K562 (cell line): ENCODE results near the gene KIAA0825. TPM values are rescaled to one million over a fixed set of nuclear protein-coding genes. Genes with fewer than 3 reads are reported as not detected.

ENCODE experiments used
- ATAC-seq: fragments of 200-7000 bp; cut with Tn5 transposase; 3 replicates; pipeline ENCODE4 v1.9.1; 2020; ENCODE audit warnings: moderate library complexity
- BruUV-seq: library from RNA; stranded (reverse); fragments of 400-500 nt; replicated peaks from 2 replicates; lab custom pipeline; 2021; lab: Mats Ljungman, UMichigan
- CTCF ChIA-PET: fragments of 300-600 bp; formaldehyde crosslinking; extraction: SDS; loops from one replicate; lab custom pipeline; 2021; ENCODE audit warnings: low intra/inter-chr PET ratio; lab: Yijun Ruan, JAX
- POLR2A ChIA-PET: fragments of 300-600, 350-650 bp; sonication (Branson Sonifier 250); formaldehyde crosslinking; extraction: SDS; loops from one replicate; lab custom pipeline; 2021; ENCODE audit warnings: antibody characterized with exemption, inconsistent platforms; lab: Yijun Ruan, JAX
- DNase-seq, 4 experiments: peaks; one replicate each; pipeline versions ENCODE4 v3.0.0 to v3.0.0-alpha.2; 2011 to 2018; ENCODE audit warnings: low spot score in 3 of 4, mixed read lengths in 3 of 4; ENCODE audit errors: extremely low read depth in 1 of 4
- FAIRE-seq: peaks from 2 replicates; lab custom pipeline; 2011; peaks lifted over from hg19 to GRCh38; lab: Jason Lieb, UNC
- H2AFZ ChIP-seq: 2 replicates; pipeline ENCODE4 v1.6.0; 2011; ENCODE audit warnings: low read depth, low read length, control low read depth, inconsistent platforms
- H3K27ac ChIP-seq: fragments of 200-600 bp; 3 replicates; pipeline ENCODE4 v1.8.0; 2011; ENCODE audit warnings: low read depth, mild to moderate bottlenecking, control low read depth, inconsistent platforms, low read length, moderate library complexity, mixed read lengths; ENCODE audit errors: extremely low read depth
- H3K27me3 ChIP-seq, 2 experiments: fragments of 300-600 bp in 1 of 2; 2 replicates in 1 of 2; 3 replicates in 1 of 2; pipeline versions ENCODE4 v1.6.0 to v1.8.0; 2011; ENCODE audit warnings: inconsistent platforms in 2 of 2, low read length in 2 of 2, mild to moderate bottlenecking in 1 of 2, mixed read lengths in 1 of 2, moderate library complexity in 1 of 2; ENCODE audit not compliant: control insufficient read depth in 2 of 2, insufficient read depth in 2 of 2
- H3K36me3 ChIP-seq: fragments of 300-600 bp; 3 replicates; pipeline ENCODE4 v1.8.0; 2011; ENCODE audit warnings: mild to moderate bottlenecking, low read length, inconsistent platforms; ENCODE audit not compliant: control insufficient read depth, insufficient read depth
- H3K4me1 ChIP-seq, 2 experiments: fragments of 200-600 bp in 1 of 2; replicated peaks in 1 of 2; 2 replicates in 1 of 2; 3 replicates in 1 of 2; pipeline versions ENCODE4 v1.5.1 to v1.8.0; 2011; ENCODE audit warnings: inconsistent platforms in 2 of 2, low read length in 2 of 2, mild to moderate bottlenecking in 1 of 2, mixed read lengths in 1 of 2, moderate library complexity in 1 of 2; ENCODE audit not compliant: control insufficient read depth in 2 of 2, insufficient read depth in 2 of 2
- H3K4me2 ChIP-seq: 2 replicates; pipeline ENCODE4 v1.6.1; 2011; ENCODE audit warnings: low read length, control low read depth, inconsistent platforms, mixed read lengths; ENCODE audit not compliant: insufficient read depth
- H3K4me3 ChIP-seq: fragments of 200-600 bp; sonication (generic), shearing (Covaris generic); 2 replicates; pipeline ENCODE4 v1.5.1; 2016; ENCODE audit warnings: control low read depth, inconsistent platforms
- H3K79me2 ChIP-seq: fragments of 200-600 bp; 3 replicates; pipeline ENCODE4 v1.8.0; 2011; ENCODE audit warnings: low read length, inconsistent platforms; ENCODE audit not compliant: control insufficient read depth, insufficient read depth
- H3K9ac ChIP-seq, 2 experiments: 2 replicates each; pipeline versions ENCODE4 v1.6.0 to v1.6.1; 2011; ENCODE audit warnings: low read depth in 2 of 2, low read length in 2 of 2, control low read depth in 1 of 2, inconsistent platforms in 1 of 2, mild to moderate bottlenecking in 1 of 2, mixed read lengths in 1 of 2; ENCODE audit not compliant: insufficient read depth in 1 of 2
- H3K9me1 ChIP-seq: one replicate; pipeline ENCODE4 v1.6.0; 2011; ENCODE audit warnings: inconsistent platforms, mild to moderate bottlenecking, low read length, moderate library complexity; ENCODE audit not compliant: control insufficient read depth, insufficient read depth
- H3K9me3 ChIP-seq: replicated peaks from 2 replicates; pipeline ENCODE4 v1.5.1; 2011; ENCODE audit warnings: low read depth, low read length, inconsistent platforms; ENCODE audit not compliant: control insufficient read depth, insufficient read depth
- H4K20me1 ChIP-seq: replicated peaks from 2 replicates; pipeline ENCODE4 v1.6.1; 2011; ENCODE audit warnings: low read length, inconsistent platforms, mixed read lengths; ENCODE audit not compliant: control insufficient read depth, insufficient read depth
- CBX2 ChIP-seq: fragments of 200-600 bp; sonication (generic); IDR thresholded peaks from one replicate; pipeline ENCODE4 v1.6.1; 2012; ENCODE audit warnings: mild to moderate bottlenecking, low read length, inconsistent platforms; ENCODE audit not compliant: insufficient read depth, poor library complexity, severe bottlenecking
- ERF ChIP-seq: fragments of 450-650 bp; formaldehyde crosslinking; IDR thresholded peaks from 2 replicates; pipeline ENCODE4 v1.4.0; 2020; ENCODE audit warnings: mild to moderate bottlenecking, mixed read lengths
- FOXA3 ChIP-seq, 2 experiments: fragments of 450-650 bp in 1 of 2; sonication (generic) in 1 of 2; formaldehyde crosslinking; IDR thresholded peaks in 1 of 2; conservative IDR thresholded peaks in 1 of 2; 2 replicates each; pipeline versions ENCODE4 v1.4.0 to v1.8.0; 2020 to 2022; ENCODE audit warnings: mild to moderate bottlenecking in 2 of 2, missing genetic modification reagents in 1 of 2
- MTA3 ChIP-seq: fragments of 450-650 bp; formaldehyde crosslinking; IDR thresholded peaks from 2 replicates; pipeline ENCODE4 v1.6.1; 2017; ENCODE audit warnings: mild to moderate bottlenecking, borderline replicate concordance
- NCOA4 ChIP-seq: fragments of 450-650 bp; IDR thresholded peaks from 2 replicates; pipeline ENCODE4 v1.6.1; 2018; ENCODE audit warnings: mild to moderate bottlenecking; ENCODE audit not compliant: partially characterized antibody
- PHB ChIP-seq: fragments of 250-450 bp; sonication (Bioruptor Pico); IDR thresholded peaks from 2 replicates; pipeline ENCODE4 v1.5.0; 2021
- RBM14 ChIP-seq: fragments of 200-400 bp; formaldehyde crosslinking; IDR thresholded peaks from 2 replicates; pipeline ENCODE4 v1.6.1; 2018; ENCODE audit warnings: low read depth, mild to moderate bottlenecking, low read length, moderate library complexity, borderline replicate concordance; ENCODE audit not compliant: insufficient read depth
- RFX5 ChIP-seq: IDR thresholded peaks from 2 replicates; pipeline ENCODE4 v1.6.1; 2011; ENCODE audit warnings: low read depth, mild to moderate bottlenecking, improper control_type of control experiment, low read length
- U2AF1 ChIP-seq: fragments of 200-400 bp; formaldehyde crosslinking; optimal IDR thresholded peaks from 2 replicates; pipeline ENCODE3; 2017; ENCODE audit warnings: mild to moderate bottlenecking, low read depth, low read length, moderate library complexity
- ZNF12 ChIP-seq: sonication (generic); formaldehyde crosslinking; IDR thresholded peaks from 2 replicates; pipeline ENCODE4 v1.4.0; 2020; ENCODE audit warnings: mild to moderate bottlenecking, missing genetic modification reagents
- ZNF143 ChIP-seq: sonication (generic); formaldehyde crosslinking; IDR thresholded peaks from 2 replicates; pipeline ENCODE4 v1.9.0; 2022; ENCODE audit warnings: mild to moderate bottlenecking, missing genetic modification reagents
- ZNF324 ChIP-seq: fragments of 250-450 bp; sonication (Bioruptor Pico); IDR thresholded peaks from 2 replicates; pipeline ENCODE4 v1.4.0; 2020; ENCODE audit warnings: mild to moderate bottlenecking
- ZNF384 ChIP-seq: IDR thresholded peaks from 2 replicates; pipeline ENCODE4 v1.6.1; 2012; ENCODE audit warnings: low read depth, low read length, improper control_type of control experiment
- in situ Hi-C: fragments of 300-500 bp; cut with MboI; formaldehyde crosslinking; loops from 4 replicates; pipeline ENCODE4 v1.15.0; 2018; ENCODE audit warnings: inconsistent platforms, mixed read lengths
- intact Hi-C: fragments of 100-400 bp; cut with micrococcal nuclease; formaldehyde crosslinking; loops from 2 replicates; pipeline ENCODE4 v1.14.2; 2022
- polyA plus RNA-seq, 8 experiments: library from polyadenylated mRNA; depleted of rRNA in 4 of 8; stranded (reverse) in 5 of 8; unstranded in 3 of 8; fragments of >200 nt; fragmentation: Nextera tagmentation in 2 of 8; fragmentation: Illumina TruSeq in 1 of 8; extraction: Ambion mirVana in 2 of 8; extraction: Trizol in 1 of 8; gene quantifications; 2 replicates each; pipeline versions ENCODE4 v1.2.1 to v1.2.3, GENCODE V29; 2011 to 2014; ENCODE audit warnings: inconsistent platforms in 1 of 8, missing spikeins in 1 of 8
- total RNA-seq, 7 experiments: library from RNA; depleted of rRNA in 6 of 7; stranded (reverse); fragments of >200 nt in 6 of 7; fragmentation: Illumina TruSeq in 2 of 7; extraction: Trizol in 2 of 7; gene quantifications; 2 replicates each; pipeline versions ENCODE4 v1.2.1 to v1.2.3, GENCODE V29; 2011 to 2021; ENCODE audit warnings: low replicate concordance in 1 of 7
- TF ChIP-seq, protein P1 (sequence below): fragments of 450-650 bp; formaldehyde crosslinking; IDR thresholded peaks from 2 replicates; pipeline ENCODE4 v1.4.0; 2020; ENCODE audit warnings: mild to moderate bottlenecking, moderate library complexity
- TF ChIP-seq, protein P2 (sequence below): fragments of 200-800 bp; sonication (Bioruptor generic); IDR thresholded peaks from 2 replicates; pipeline ENCODE4 v1.6.1; 2017; ENCODE audit warnings: missing genetic modification characterization, missing compliant biosample characterization

KIAA0825 gene
- total and polyA plus RNA-seq, 9 of the 15 experiments (the other 6 are each of a cell fraction or from before 2014, with no cell fraction given) = 0.05 to 0.36 (median 0.16) TPM; not detected in 1

GRCh38 chr5:94623877-94624276 is 5.5 kb upstream of the KIAA0825 start (continued):
- TF ChIP-seq ZNF384 = no peak

DNA sequence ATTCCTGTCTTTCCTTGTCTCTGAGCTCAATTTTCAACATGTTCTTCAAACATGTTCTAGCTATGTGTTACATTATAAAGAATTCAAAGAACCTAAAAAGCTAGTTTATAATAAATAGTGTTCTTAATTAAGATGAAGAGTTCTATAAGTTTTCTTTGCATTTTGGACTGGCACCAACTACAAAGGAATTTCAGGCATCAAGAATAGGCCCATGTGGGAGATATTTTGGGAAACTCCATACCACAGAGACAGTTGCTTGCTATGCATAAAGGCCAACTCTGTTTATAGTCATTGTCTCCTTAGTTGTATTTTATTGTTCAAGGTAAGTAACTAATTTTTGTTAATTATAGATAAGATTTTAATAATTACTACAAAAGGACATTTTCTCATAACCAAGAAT is 4.6 kb upstream of the KIAA0825 start:
- no peaks in the 10 kb centered on the region for H4K20me1 ChIP-seq
- TF ChIP-seq ZNF324 (CRISPR knock-in tag) = no peak
- TF ChIP-seq RFX5 = no peak
- no peak for TF ChIP-seq PHB (CRISPR knock-in tag)
- TF ChIP-seq NCOA4 = no peak
- TF ChIP-seq, protein P1, sequence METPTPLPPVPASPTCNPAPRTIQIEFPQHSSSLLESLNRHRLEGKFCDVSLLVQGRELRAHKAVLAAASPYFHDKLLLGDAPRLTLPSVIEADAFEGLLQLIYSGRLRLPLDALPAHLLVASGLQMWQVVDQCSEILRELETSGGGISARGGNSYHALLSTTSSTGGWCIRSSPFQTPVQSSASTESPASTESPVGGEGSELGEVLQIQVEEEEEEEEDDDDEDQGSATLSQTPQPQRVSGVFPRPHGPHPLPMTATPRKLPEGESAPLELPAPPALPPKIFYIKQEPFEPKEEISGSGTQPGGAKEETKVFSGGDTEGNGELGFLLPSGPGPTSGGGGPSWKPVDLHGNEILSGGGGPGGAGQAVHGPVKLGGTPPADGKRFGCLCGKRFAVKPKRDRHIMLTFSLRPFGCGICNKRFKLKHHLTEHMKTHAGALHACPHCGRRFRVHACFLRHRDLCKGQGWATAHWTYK (CRISPR knock-in tag) = no peak
- TF ChIP-seq ZNF12 (CRISPR knock-in tag) = no peak
- TF ChIP-seq CBX2 = no peak
- no peak for TF ChIP-seq FOXA3 (CRISPR knock-in tag; conservative IDR thresholded peaks at IDR 0.05 in 1 of 2, IDR thresholded peaks at IDR 0.05 in 1 of 2)
- no peak for TF ChIP-seq MTA3
- TF ChIP-seq RBM14 = no peak
- no peak for TF ChIP-seq U2AF1
- no peak for TF ChIP-seq ERF (CRISPR knock-in tag)
- no peak for TF ChIP-seq ZNF143 (CRISPR knock-in tag)
- TF ChIP-seq, protein P2, sequence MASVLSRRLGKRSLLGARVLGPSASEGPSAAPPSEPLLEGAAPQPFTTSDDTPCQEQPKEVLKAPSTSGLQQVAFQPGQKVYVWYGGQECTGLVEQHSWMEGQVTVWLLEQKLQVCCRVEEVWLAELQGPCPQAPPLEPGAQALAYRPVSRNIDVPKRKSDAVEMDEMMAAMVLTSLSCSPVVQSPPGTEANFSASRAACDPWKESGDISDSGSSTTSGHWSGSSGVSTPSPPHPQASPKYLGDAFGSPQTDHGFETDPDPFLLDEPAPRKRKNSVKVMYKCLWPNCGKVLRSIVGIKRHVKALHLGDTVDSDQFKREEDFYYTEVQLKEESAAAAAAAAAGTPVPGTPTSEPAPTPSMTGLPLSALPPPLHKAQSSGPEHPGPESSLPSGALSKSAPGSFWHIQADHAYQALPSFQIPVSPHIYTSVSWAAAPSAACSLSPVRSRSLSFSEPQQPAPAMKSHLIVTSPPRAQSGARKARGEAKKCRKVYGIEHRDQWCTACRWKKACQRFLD (CRISPR knock-in tag) = no peak
- DNase-seq = no peak
- H3K4me3 ChIP-seq = no peak overlapping the region
- CTCF ChIA-PET = no interaction called here
- no peak overlapping the region for H3K4me2 ChIP-seq
- POLR2A ChIA-PET = no interaction called here
- no peaks in the 10 kb centered on the region for H3K9me1 ChIP-seq
- no peak overlapping the region for H2AFZ ChIP-seq
- no peak for ATAC-seq
- no peaks in the 10 kb centered on the region for H3K9me3 ChIP-seq
- no peak for FAIRE-seq
- H3K4me1 ChIP-seq = peaks cover 3 to 4% of the 10 kb centered on the region in 2 experiments; a peak in 2 of 5 replicates
- no peaks in the 10 kb centered on the region for H3K27me3 ChIP-seq
- BruUV-seq = no TSS peak
- H3K27ac ChIP-seq = no peak overlapping the region
- H3K79me2 ChIP-seq = peaks cover 72% of the 10 kb centered on the region
- no peak overlapping the region for H3K9ac ChIP-seq
- H3K36me3 ChIP-seq = no peaks in the 10 kb centered on the region; the same call in 2 of the 3 replicates
- in situ Hi-C loops = no loop called here
- intact Hi-C loops = no loop called here
